NOMO-1 treated with DMSO at 0.1 percent for 48 hours (cell line): ENCODE measurements around the gene ADRA2A.

Experiments
- DNase-seq: peaks from one replicate; lab custom pipeline; 2025; ENCODE audit not compliant: unreplicated experiment; lab: John Stamatoyannopoulos, UW

ADRA2A gene

GRCh38 chr10:111130471-111130870, 53.6 kb downstream of the ADRA2A start:
- DNase-seq = no peak
